Measurements from ENCODE around the gene TBX1. TPM values are rescaled to one million over a fixed set of nuclear protein-coding genes. Genes with fewer than 3 reads are reported as not detected.

TBX1 gene
- polyA plus RNA-seq, 1 donor (not counting 4 experiments of a cell fraction or from before 2014, with no cell fraction given), result 0.10 TPM

- TF ChIP-seq CTCF (optimal IDR thresholded peaks at IDR 0.05 in 1 of 3, IDR thresholded peaks at IDR 0.05 in 1 of 3, conservative IDR thresholded peaks at IDR 0.05 in 1 of 3; ENCODE audit: extremely low read depth in 1 of 3, insufficient read depth in 2 of 3, low read length in 3 of 3), result no peak
- peak; percentile 30 for TF ChIP-seq EZH2 (IDR thresholded peaks at IDR 0.05; ENCODE audit: low read length)
- Histone ChIP-seq H3K4me3 (ENCODE audit: control insufficient read depth in 2 of 3, extremely low read depth in 1 of 3, insufficient read depth in 2 of 3, low read depth in 1 of 3, low read length in 3 of 3) (no peak overlapping the region), H3K27ac (ENCODE audit: control insufficient read depth, insufficient read depth, low read length) (no peak overlapping the region), H3K9me3 (ENCODE audit: control insufficient read depth, low read depth, low read length) (no peaks in the 10 kb centered on the region), H3K79me2 (ENCODE audit: control insufficient read depth, insufficient read depth, low read length) (no peaks in the 10 kb centered on the region), H4K20me1 (ENCODE audit: control insufficient read depth, extremely low read depth, insufficient read depth, low read length) (no peaks in the 10 kb centered on the region), H3K27me3 (ENCODE audit: control insufficient read depth, extremely low read depth, insufficient read depth, low read length) (peaks cover 49% of the 10 kb centered on the region), H3K9me1 (ENCODE audit: control insufficient read depth, extremely low read depth, insufficient read depth, low read length) (no peaks in the 10 kb centered on the region), H3K4me2 (ENCODE audit: control insufficient read depth, extremely low read depth, insufficient read depth, low read depth, low read length) (no peak overlapping the region), H3K9ac (ENCODE audit: control insufficient read depth, extremely low read depth, insufficient read depth, low read length) (no peak overlapping the region), H2AFZ (ENCODE audit: control insufficient read depth, low read length) (no peak overlapping the region), H3K36me3 (ENCODE audit: control insufficient read depth in 2 of 2, extremely low read depth in 1 of 2, insufficient read depth in 2 of 2, low read length in 2 of 2) (no peaks in the 10 kb centered on the region), H3K4me1 (ENCODE audit: control insufficient read depth, extremely low read depth, insufficient read depth, low read length) (peaks cover 11% of the 10 kb centered on the region)
- dilution Hi-C loops (cut with MboI; ENCODE audit: extremely low pct_ligation_motif_present, low sequenced_read_pairs), result no loop called here
- FAIRE-seq (no peak), DNase-seq (ENCODE audit: low read depth, low spot score) (no peak)
Observed at GRCh38 chr22:19719050-19719482, 41.5 kb upstream of the TBX1 start.

GRCh38 chr22:19719488-19720021 is 41.0 kb upstream of the TBX1 start:
- no peaks in the 10 kb centered on the region for H3K36me3 ChIP-seq (ENCODE audit: control insufficient read depth in 2 of 2, extremely low read depth in 1 of 2, insufficient read depth in 2 of 2, low read length in 2 of 2)
- no peaks in the 10 kb centered on the region for H3K79me2 ChIP-seq (ENCODE audit: control insufficient read depth, insufficient read depth, low read length)
- no peak for TF ChIP-seq EZH2 (IDR thresholded peaks at IDR 0.05; ENCODE audit: low read length)
- no peak for TF ChIP-seq CTCF (optimal IDR thresholded peaks at IDR 0.05 in 1 of 3, IDR thresholded peaks at IDR 0.05 in 1 of 3, conservative IDR thresholded peaks at IDR 0.05 in 1 of 3; ENCODE audit: extremely low read depth in 1 of 3, insufficient read depth in 2 of 3, low read length in 3 of 3)
- H4K20me1 ChIP-seq (ENCODE audit: control insufficient read depth, extremely low read depth, insufficient read depth, low read length), result no peaks in the 10 kb centered on the region
- H3K4me2 ChIP-seq (ENCODE audit: control insufficient read depth, extremely low read depth, insufficient read depth, low read depth, low read length), result no peak overlapping the region
- dilution Hi-C loops (cut with MboI; ENCODE audit: extremely low pct_ligation_motif_present, low sequenced_read_pairs), result no loop called here
- H3K4me1 ChIP-seq (ENCODE audit: control insufficient read depth, extremely low read depth, insufficient read depth, low read length), result peaks cover 11% of the 10 kb centered on the region
- FAIRE-seq (no peak), DNase-seq (ENCODE audit: low read depth, low spot score) (no peak)
- H3K27ac ChIP-seq (ENCODE audit: control insufficient read depth, insufficient read depth, low read length), result no peak overlapping the region
- H3K9ac ChIP-seq (ENCODE audit: control insufficient read depth, extremely low read depth, insufficient read depth, low read length), result no peak overlapping the region
- no peak overlapping the region for H3K4me3 ChIP-seq (ENCODE audit: control insufficient read depth in 2 of 3, extremely low read depth in 1 of 3, insufficient read depth in 2 of 3, low read depth in 1 of 3, low read length in 3 of 3)
- H3K9me1 ChIP-seq (ENCODE audit: control insufficient read depth, extremely low read depth, insufficient read depth, low read length), result no peaks in the 10 kb centered on the region
- H3K9me3 ChIP-seq (ENCODE audit: control insufficient read depth, low read depth, low read length), result no peaks in the 10 kb centered on the region
- no peak overlapping the region for H2AFZ ChIP-seq (ENCODE audit: control insufficient read depth, low read length)
- H3K27me3 ChIP-seq (ENCODE audit: control insufficient read depth, extremely low read depth, insufficient read depth, low read length), result peaks cover 53% of the 10 kb centered on the region

Measured in keratinocyte (primary cell).